GM12878 (cell line): ENCODE data around the gene COL8A2. TPM values are rescaled to one million over a fixed set of nuclear protein-coding genes. Genes with fewer than 3 reads are reported as not detected.

Experiments
- ATAC-seq: fragments of 200-7000 bp; cut with Tn5 transposase; 3 replicates; pipeline ENCODE4 v1.9.1; 2020; ENCODE audit warnings: mild to moderate bottlenecking, moderate library complexity
- BruUV-seq: library from RNA; stranded (reverse); fragments of 400-500 nt; replicated peaks from 2 replicates; lab custom pipeline; 2021; lab: Mats Ljungman, UMichigan
- CTCF ChIA-PET: fragments of 300-600 bp; sonication (Branson Sonifier 250); formaldehyde crosslinking; extraction: SDS; loops from one replicate; lab custom pipeline; 2021; ENCODE audit warnings: inconsistent platforms; lab: Yijun Ruan, JAX
- POLR2A ChIA-PET: fragments of 350-600 bp; formaldehyde crosslinking; extraction: SDS; loops from one replicate; lab custom pipeline; 2021; ENCODE audit warnings: inconsistent platforms; lab: Charles Lee
- RAD21 ChIA-PET: fragments of 300-600 bp; sonication (Branson Sonifier 250); formaldehyde crosslinking; loops from one replicate; lab custom pipeline; 2023; ENCODE audit warnings: antibody characterized with exemption; ENCODE audit not compliant: unreplicated experiment; lab: Charles Lee
- SMC1A ChIA-PET: fragments of 300-600 bp; sonication (Branson Sonifier 250); formaldehyde crosslinking; loops from one replicate; lab custom pipeline; 2023; ENCODE audit not compliant: unreplicated experiment, uncharacterized antibody; lab: Charles Lee
- DNase-seq: peaks from one replicate; pipeline ENCODE4 v3.0.0-alpha.2; 2011; ENCODE audit warnings: low read depth, low spot score
- FAIRE-seq: peaks from 3 replicates; lab custom pipeline; 2011; peaks lifted over from hg19 to GRCh38; lab: Jason Lieb, UNC
- H2AFZ ChIP-seq: 2 replicates; pipeline ENCODE4 v1.6.0; 2011; ENCODE audit warnings: low read depth, low read length, control low read depth; ENCODE audit not compliant: control insufficient read depth
- H3K27ac ChIP-seq: 2 replicates; pipeline ENCODE4 v1.5.1; 2011; ENCODE audit warnings: control low read depth; ENCODE audit not compliant: control insufficient read depth, insufficient read depth
- H3K27me3 ChIP-seq, 2 experiments: replicated peaks in 1 of 2; 2 replicates each; pipeline versions ENCODE4 v1.6.0 to v1.6.1; 2011; ENCODE audit warnings: low read length in 1 of 2; ENCODE audit not compliant: control insufficient read depth in 2 of 2, insufficient read depth in 2 of 2
- H3K36me3 ChIP-seq, 2 experiments: 2 replicates each; pipeline ENCODE4 v1.5.1; 2011; ENCODE audit warnings: low read length in 1 of 2; ENCODE audit not compliant: control insufficient read depth in 2 of 2, insufficient read depth in 2 of 2
- H3K4me1 ChIP-seq: 2 replicates; pipeline ENCODE4 v1.6.1; 2011; ENCODE audit warnings: mild to moderate bottlenecking, low read length, moderate library complexity, mixed read lengths; ENCODE audit not compliant: control insufficient read depth, insufficient read depth
- H3K4me2 ChIP-seq: 2 replicates; pipeline ENCODE4 v1.6.0; 2011; ENCODE audit warnings: control low read depth; ENCODE audit not compliant: control insufficient read depth, insufficient read depth
- H3K4me3 ChIP-seq: fragments of 200-600 bp; sonication (generic); 2 replicates; pipeline ENCODE4 v1.5.1; 2016
- H3K79me2 ChIP-seq: 2 replicates; pipeline ENCODE4 v1.6.0; 2011; ENCODE audit warnings: low read length; ENCODE audit not compliant: control insufficient read depth, insufficient read depth
- H3K9ac ChIP-seq: 2 replicates; pipeline ENCODE4 v1.8.0; 2011; ENCODE audit warnings: low read length, control low read depth, mixed read lengths; ENCODE audit not compliant: control insufficient read depth, insufficient read depth
- H3K9me3 ChIP-seq: replicated peaks from 3 replicates; pipeline ENCODE4 v1.5.1; 2011; ENCODE audit warnings: mild to moderate bottlenecking, low read length; ENCODE audit not compliant: control insufficient read depth, insufficient read depth
- H4K20me1 ChIP-seq: 2 replicates; pipeline ENCODE4 v1.6.0; 2011; ENCODE audit not compliant: control insufficient read depth, insufficient read depth
- ASH2L ChIP-seq: fragments of 300-600, 200-600 bp; sonication (generic); IDR thresholded peaks from 2 replicates; pipeline ENCODE4 v1.6.1; 2017; ENCODE audit warnings: low read depth, mild to moderate bottlenecking, borderline replicate concordance
- BCL3 ChIP-seq: IDR thresholded peaks from 2 replicates; pipeline ENCODE4 v1.6.1; 2011; ENCODE audit warnings: borderline replicate concordance, low read depth, mild to moderate bottlenecking, moderate library complexity, low read length; ENCODE audit not compliant: insufficient read depth, poor library complexity, severe bottlenecking
- BRCA1 ChIP-seq: IDR thresholded peaks from 2 replicates; pipeline ENCODE4 v1.6.1; 2011; ENCODE audit warnings: low read depth, low read length, improper control_type of control experiment
- EZH2 ChIP-seq: IDR thresholded peaks from 2 replicates; pipeline ENCODE4 v1.6.1; 2012; ENCODE audit warnings: low read depth, mild to moderate bottlenecking, control low read depth, inconsistent platforms, low read length, borderline replicate concordance; ENCODE audit not compliant: control insufficient read depth
- HDAC6 ChIP-seq: fragments of 200-600 bp; sonication (generic); IDR thresholded peaks from one replicate; pipeline ENCODE4 v1.8.0; 2017; ENCODE audit warnings: antibody characterized with exemption; ENCODE audit not compliant: unreplicated experiment
- IRF4 ChIP-seq: IDR thresholded peaks from 2 replicates; pipeline ENCODE4 v1.6.1; 2011; ENCODE audit warnings: low read depth, low read length
- KAT2A ChIP-seq: conservative IDR thresholded peaks from 2 replicates; pipeline ENCODE4 v1.6.1; 2011; ENCODE audit warnings: low read depth, low read length; ENCODE audit not compliant: control insufficient read depth
- NR2C1 ChIP-seq: fragments of 450-650 bp; IDR thresholded peaks from 2 replicates; pipeline ENCODE4 v1.6.1; 2017; ENCODE audit warnings: antibody characterized with exemption, mild to moderate bottlenecking, moderate library complexity
- NRF1 ChIP-seq: conservative IDR thresholded peaks from 2 replicates; pipeline ENCODE4 v1.6.1; 2011; ENCODE audit warnings: mild to moderate bottlenecking, low read depth, low read length, improper control_type of control experiment
- POLR2A ChIP-seq: IDR thresholded peaks from 2 replicates; pipeline ENCODE4 v1.6.1; 2011; ENCODE audit warnings: low read depth, mild to moderate bottlenecking, low read length
- RAD51 ChIP-seq: fragments of 450-650 bp; IDR thresholded peaks from 2 replicates; pipeline ENCODE4 v1.6.1; 2016; ENCODE audit warnings: moderate library complexity, mild to moderate bottlenecking, inconsistent platforms
- RFX5 ChIP-seq: IDR thresholded peaks from 2 replicates; pipeline ENCODE4 v1.6.1; 2011; ENCODE audit warnings: low read depth, low read length, improper control_type of control experiment
- SIN3A ChIP-seq: IDR thresholded peaks from 2 replicates; pipeline ENCODE4 v1.6.1; 2012; ENCODE audit warnings: low read depth, low read length, improper control_type of control experiment
- STAT1 ChIP-seq: fragments of 450-650 bp; conservative IDR thresholded peaks from 2 replicates; pipeline ENCODE4 v1.6.1; 2014; ENCODE audit warnings: antibody characterized with exemption, mild to moderate bottlenecking
- TCF7 ChIP-seq: IDR thresholded peaks from 2 replicates; pipeline ENCODE4 v1.6.1; 2014; ENCODE audit warnings: antibody characterized with exemption, borderline replicate concordance
- WRNIP1 ChIP-seq: IDR thresholded peaks from 2 replicates; pipeline ENCODE4 v1.6.1; 2011; ENCODE audit warnings: low read depth, low read length, improper control_type of control experiment, borderline replicate concordance
- WGBS: methylation state at CpG from one replicate; pipeline ENCODE4 v1.1.6; 2016; ENCODE audit warnings: low lambda C conversion rate; ENCODE audit not compliant: insufficient replicate concordance, insufficient coverage; ENCODE audit errors: missing lambda C conversion rate; 5-methylcytosine and 5-hydroxymethylcytosine counted together
- in situ Hi-C: fragments of 300-500 bp; cut with MboI; formaldehyde crosslinking; loops from 9 replicates; pipeline ENCODE4 v1.14.3; 2018; ENCODE audit warnings: mixed read lengths
- intact Hi-C: fragments of 100-400 bp; cut with micrococcal nuclease; formaldehyde crosslinking; loops from one replicate; pipeline ENCODE4 v1.14.2; 2022; ENCODE audit not compliant: unreplicated experiment
- polyA plus RNA-seq, 11 experiments: library from polyadenylated mRNA; depleted of rRNA in 4 of 11; unstranded in 6 of 11; stranded (reverse) in 5 of 11; fragments of >200 nt; fragmentation: Nextera tagmentation in 4 of 11; fragmentation: Illumina TruSeq in 1 of 11; extraction: Ambion mirVana in 4 of 11; extraction: Trizol in 1 of 11; gene quantifications; 1 replicate in 1 of 11; 2 replicates in 10 of 11; pipeline versions ENCODE4 v1.2.1 to v1.2.3, GENCODE V29; 2011 to 2016; ENCODE audit warnings: inconsistent platforms in 2 of 11, missing spikeins in 2 of 11, low read depth in 1 of 11
- total RNA-seq, 4 experiments: library from RNA; depleted of rRNA in 3 of 4; stranded (reverse); fragments of >200 nt in 3 of 4; fragmentation: Illumina TruSeq in 1 of 4; extraction: Trizol in 1 of 4; gene quantifications; 2 replicates each; pipeline versions ENCODE4 v1.2.1 to v1.2.3, GENCODE V29; 2013 to 2021
- TF ChIP-seq, protein P1 (sequence below): IDR thresholded peaks from 2 replicates; pipeline ENCODE4 v1.6.1; 2012; ENCODE audit warnings: low read depth, low read length, improper control_type of control experiment
- TF ChIP-seq, protein P2 (sequence below): IDR thresholded peaks from 2 replicates; pipeline ENCODE4 v1.6.1; 2012; ENCODE audit warnings: low read length, inconsistent platforms
- TF ChIP-seq, protein P3 (sequence below): fragments of 450-650 bp; formaldehyde crosslinking; IDR thresholded peaks from 2 replicates; pipeline ENCODE4 v1.5.0; 2022; ENCODE audit warnings: mild to moderate bottlenecking, missing genetic modification characterization

The COL8A2 gene
- total and polyA plus RNA-seq, 10 of the 15 experiments (the other 5 are each of a cell fraction or from before 2014, with no cell fraction given), result 0.01 TPM; not detected in 9

DNA sequence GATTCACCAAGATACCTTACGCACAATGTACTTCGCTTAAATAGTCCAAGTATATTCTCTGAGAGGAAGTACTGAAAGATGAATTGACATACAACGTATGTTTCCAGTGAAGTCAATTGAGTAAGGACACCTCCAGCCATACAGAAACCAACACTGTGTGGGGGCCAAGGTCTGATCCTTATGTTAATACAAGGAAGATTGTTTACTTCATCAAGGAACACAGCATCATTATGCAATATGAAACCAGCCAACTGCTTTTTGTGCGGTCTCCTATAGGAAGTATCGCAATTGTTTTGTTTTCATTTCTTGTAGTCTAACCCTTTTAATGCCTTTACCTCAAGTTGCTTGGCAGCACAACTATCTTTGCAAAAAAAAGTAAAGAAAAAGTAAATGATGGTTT lies 69.3 kb downstream of the COL8A2 start:
- SMC1A ChIA-PET, result no interaction called here

More for the DNA sequence above, 69.3 kb downstream of the COL8A2 start:
- no peak overlapping the region for H3K4me3 ChIP-seq
- H4K20me1 ChIP-seq, result no peaks in the 10 kb centered on the region
- no peak for TF ChIP-seq IRF4
- no peak for TF ChIP-seq HDAC6
- TF ChIP-seq, protein P1, sequence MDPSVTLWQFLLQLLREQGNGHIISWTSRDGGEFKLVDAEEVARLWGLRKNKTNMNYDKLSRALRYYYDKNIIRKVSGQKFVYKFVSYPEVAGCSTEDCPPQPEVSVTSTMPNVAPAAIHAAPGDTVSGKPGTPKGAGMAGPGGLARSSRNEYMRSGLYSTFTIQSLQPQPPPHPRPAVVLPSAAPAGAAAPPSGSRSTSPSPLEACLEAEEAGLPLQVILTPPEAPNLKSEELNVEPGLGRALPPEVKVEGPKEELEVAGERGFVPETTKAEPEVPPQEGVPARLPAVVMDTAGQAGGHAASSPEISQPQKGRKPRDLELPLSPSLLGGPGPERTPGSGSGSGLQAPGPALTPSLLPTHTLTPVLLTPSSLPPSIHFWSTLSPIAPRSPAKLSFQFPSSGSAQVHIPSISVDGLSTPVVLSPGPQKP, result no peak
- TF ChIP-seq RAD51, result no peak
- TF ChIP-seq BCL3, result no peak
- TF ChIP-seq BRCA1, result no peak
- no peak for TF ChIP-seq ASH2L
- no peak for TF ChIP-seq SIN3A
- TF ChIP-seq NR2C1, result no peak
- TF ChIP-seq, protein P2, sequence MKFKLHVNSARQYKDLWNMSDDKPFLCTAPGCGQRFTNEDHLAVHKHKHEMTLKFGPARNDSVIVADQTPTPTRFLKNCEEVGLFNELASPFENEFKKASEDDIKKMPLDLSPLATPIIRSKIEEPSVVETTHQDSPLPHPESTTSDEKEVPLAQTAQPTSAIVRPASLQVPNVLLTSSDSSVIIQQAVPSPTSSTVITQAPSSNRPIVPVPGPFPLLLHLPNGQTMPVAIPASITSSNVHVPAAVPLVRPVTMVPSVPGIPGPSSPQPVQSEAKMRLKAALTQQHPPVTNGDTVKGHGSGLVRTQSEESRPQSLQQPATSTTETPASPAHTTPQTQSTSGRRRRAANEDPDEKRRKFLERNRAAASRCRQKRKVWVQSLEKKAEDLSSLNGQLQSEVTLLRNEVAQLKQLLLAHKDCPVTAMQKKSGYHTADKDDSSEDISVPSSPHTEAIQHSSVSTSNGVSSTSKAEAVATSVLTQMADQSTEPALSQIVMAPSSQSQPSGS, result no peak
- TF ChIP-seq NRF1, result no peak
- no peak for TF ChIP-seq EZH2
- TF ChIP-seq, protein P3, sequence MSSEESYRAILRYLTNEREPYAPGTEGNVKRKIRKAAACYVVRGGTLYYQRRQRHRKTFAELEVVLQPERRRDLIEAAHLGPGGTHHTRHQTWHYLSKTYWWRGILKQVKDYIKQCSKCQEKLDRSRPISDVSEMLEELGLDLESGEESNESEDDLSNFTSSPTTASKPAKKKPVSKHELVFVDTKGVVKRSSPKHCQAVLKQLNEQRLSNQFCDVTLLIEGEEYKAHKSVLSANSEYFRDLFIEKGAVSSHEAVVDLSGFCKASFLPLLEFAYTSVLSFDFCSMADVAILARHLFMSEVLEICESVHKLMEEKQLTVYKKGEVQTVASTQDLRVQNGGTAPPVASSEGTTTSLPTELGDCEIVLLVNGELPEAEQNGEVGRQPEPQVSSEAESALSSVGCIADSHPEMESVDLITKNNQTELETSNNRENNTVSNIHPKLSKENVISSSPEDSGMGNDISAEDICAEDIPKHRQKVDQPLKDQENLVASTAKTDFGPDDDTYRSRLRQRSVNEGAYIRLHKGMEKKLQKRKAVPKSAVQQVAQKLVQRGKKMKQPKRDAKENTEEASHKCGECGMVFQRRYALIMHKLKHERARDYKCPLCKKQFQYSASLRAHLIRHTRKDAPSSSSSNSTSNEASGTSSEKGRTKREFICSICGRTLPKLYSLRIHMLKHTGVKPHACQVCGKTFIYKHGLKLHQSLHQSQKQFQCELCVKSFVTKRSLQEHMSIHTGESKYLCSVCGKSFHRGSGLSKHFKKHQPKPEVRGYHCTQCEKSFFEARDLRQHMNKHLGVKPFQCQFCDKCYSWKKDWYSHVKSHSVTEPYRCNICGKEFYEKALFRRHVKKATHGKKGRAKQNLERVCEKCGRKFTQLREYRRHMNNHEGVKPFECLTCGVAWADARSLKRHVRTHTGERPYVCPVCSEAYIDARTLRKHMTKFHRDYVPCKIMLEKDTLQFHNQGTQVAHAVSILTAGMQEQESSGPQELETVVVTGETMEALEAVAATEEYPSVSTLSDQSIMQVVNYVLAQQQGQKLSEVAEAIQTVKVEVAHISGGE (CRISPR knock-in tag), result no peak
- TF ChIP-seq RFX5, result no peak
- TF ChIP-seq POLR2A, result no peak
- no peak for TF ChIP-seq STAT1
- TF ChIP-seq KAT2A, result no peak
- no peak for TF ChIP-seq TCF7
- no peak for TF ChIP-seq WRNIP1
- 97% methylated on average over 5 of the region's 5 CpGs for WGBS
- in situ Hi-C loops, result no loop called here
- no peak overlapping the region for H3K4me2 ChIP-seq
- H3K27ac ChIP-seq, result no peak overlapping the region
- no peak for ATAC-seq
- RAD21 ChIA-PET, result no interaction called here
- no peak overlapping the region for H3K9ac ChIP-seq
- H3K9me3 ChIP-seq, result no peaks in the 10 kb centered on the region
- H3K27me3 ChIP-seq, result no peaks in the 10 kb centered on the region
- no peak overlapping the region for H2AFZ ChIP-seq
- CTCF ChIA-PET, result no interaction called here
- no peaks in the 10 kb centered on the region for H3K4me1 ChIP-seq
- TSS peak; percentile 28 for BruUV-seq
- H3K79me2 ChIP-seq, result no peaks in the 10 kb centered on the region
- no peaks in the 10 kb centered on the region; a peak in 1 of 4 replicates for H3K36me3 ChIP-seq
- DNase-seq, result no peak
- intact Hi-C loops, result no loop called here
- FAIRE-seq, result no peak
- POLR2A ChIA-PET, result no interaction called here
